Testis (tissue), 3 donors: Measurements from ENCODE around the gene TCN2. TPM values are rescaled to one million over a fixed set of nuclear protein-coding genes. Genes with fewer than 3 reads are reported as not detected.

Experiments
- DNase-seq: peaks from one replicate; pipeline ENCODE4 v3.0.0-alpha.2; 2019
- H3K27ac ChIP-seq, 2 donors: fragments of 200-600 bp; sonication (generic); one replicate each; pipeline ENCODE4 v1.5.1; 2019
- H3K27me3 ChIP-seq: fragments of 200-600 bp; sonication (generic); one replicate; pipeline ENCODE4 v1.5.1; 2019
- H3K36me3 ChIP-seq: fragments of 200-600 bp; sonication (generic); one replicate; pipeline ENCODE4 v1.5.1; 2017; ENCODE audit warnings: low read depth; ENCODE audit errors: missing control alignments
- H3K4me1 ChIP-seq: fragments of 200-600 bp; sonication (generic); one replicate; pipeline ENCODE4 v1.5.1; 2019
- H3K4me3 ChIP-seq, 2 donors: fragments of 200-600 bp; sonication (generic); one replicate each; pipeline ENCODE4 v1.5.1; 2017 to 2019
- H3K9me3 ChIP-seq: fragments of 200-600 bp; sonication (generic); one replicate; pipeline ENCODE4 v1.5.1; 2017
- CTCF ChIP-seq, 3 experiments: fragments of 450-650 bp in 2 of 3; fragments of 200-600 bp in 1 of 3; sonication (generic) in 1 of 3; IDR thresholded peaks; one replicate each; pipeline ENCODE4 v1.5.1; 2016 to 2019; ENCODE audit warnings: antibody characterized with exemption in 3 of 3, mild to moderate bottlenecking in 2 of 3, moderate library complexity in 1 of 3
- POLR2A ChIP-seq: fragments of 450-650 bp; IDR thresholded peaks from one replicate; pipeline ENCODE4 v1.6.1; 2017; ENCODE audit warnings: antibody characterized with exemption, mild to moderate bottlenecking, moderate library complexity
- WGBS, 2 donors: methylation state at CpG; one replicate each; pipeline ENCODE4 v1.1.5; 2018; 5-methylcytosine and 5-hydroxymethylcytosine counted together
- intact Hi-C: fragments of 100-400 bp; cut with DNase I; formaldehyde crosslinking; loops from one replicate; pipeline ENCODE4 v1.15.1; 2023; ENCODE audit warnings: low total_unique reads
- polyA plus RNA-seq: library from polyadenylated mRNA; stranded (reverse); fragments of 350-450 nt; fragmentation: Illumina TruSeq; extraction: RNeasy Lipid Tissue Mini Kit (QIAGEN cat#74804); gene quantifications from one replicate; pipeline ENCODE4 v1.2.3, GENCODE V29; 2014; ENCODE audit warnings: low read depth, low replicate concordance; ENCODE audit not compliant: insufficient read depth
- total RNA-seq, 2 donors: library from RNA; depleted of rRNA; stranded (reverse); fragments of >200 nt; gene quantifications; one replicate each; pipeline ENCODE4 v1.2.3, GENCODE V29; 2016

The TCN2 gene
- total and polyA plus RNA-seq, 3 donors from 2014 or later, result 30.5 to 40.7 (median 40.6) TPM

DNA sequence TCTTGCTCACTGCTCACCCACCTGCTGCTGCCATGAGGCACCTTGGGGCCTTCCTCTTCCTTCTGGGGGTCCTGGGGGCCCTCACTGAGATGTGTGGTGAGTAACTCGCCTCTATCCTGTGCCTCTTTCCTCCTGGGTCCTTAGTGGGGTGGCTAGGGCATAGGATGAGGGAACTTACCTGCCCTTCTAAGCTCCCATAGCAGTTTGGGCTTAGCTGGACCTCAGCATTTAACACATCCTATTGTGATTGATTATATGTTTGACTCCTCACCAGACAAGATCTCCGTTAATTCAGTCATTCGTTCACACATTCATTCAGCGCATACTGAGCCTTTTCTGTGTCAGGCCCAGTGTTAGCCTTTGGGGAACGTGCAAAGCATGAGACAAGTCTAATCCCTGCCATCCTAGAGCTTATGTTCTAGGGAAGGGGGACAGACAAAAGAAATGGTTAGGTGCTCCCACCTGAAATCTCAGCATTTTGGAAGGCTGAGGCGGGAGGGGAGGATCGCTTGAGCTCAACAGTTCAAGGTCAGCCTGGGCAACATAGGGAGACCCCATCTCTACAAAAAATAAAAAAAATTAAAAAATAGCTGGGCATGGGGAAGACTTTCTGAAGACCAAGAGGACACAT is 441 bp downstream of the TCN2 start:
- DNase-seq, result no peak
- peak overlapping the region; percentile 45 to 63 for H3K4me3 ChIP-seq
- no peaks in the 10 kb centered on the region for H3K4me1 ChIP-seq
- no peaks in the 10 kb centered on the region for H3K27me3 ChIP-seq
- WGBS, 2 donors, result 80 to 82% methylated on average over 7 of the region's 7 CpGs
- intact Hi-C loops, result no loop called here
- peak overlapping the region; percentile 56 to 70 for H3K27ac ChIP-seq
- no peaks in the 10 kb centered on the region for H3K36me3 ChIP-seq
- H3K9me3 ChIP-seq, result no peaks in the 10 kb centered on the region
- TF ChIP-seq POLR2A (no peak), CTCF (IDR thresholded peaks at IDR 0.05) (no peak)

DNA sequence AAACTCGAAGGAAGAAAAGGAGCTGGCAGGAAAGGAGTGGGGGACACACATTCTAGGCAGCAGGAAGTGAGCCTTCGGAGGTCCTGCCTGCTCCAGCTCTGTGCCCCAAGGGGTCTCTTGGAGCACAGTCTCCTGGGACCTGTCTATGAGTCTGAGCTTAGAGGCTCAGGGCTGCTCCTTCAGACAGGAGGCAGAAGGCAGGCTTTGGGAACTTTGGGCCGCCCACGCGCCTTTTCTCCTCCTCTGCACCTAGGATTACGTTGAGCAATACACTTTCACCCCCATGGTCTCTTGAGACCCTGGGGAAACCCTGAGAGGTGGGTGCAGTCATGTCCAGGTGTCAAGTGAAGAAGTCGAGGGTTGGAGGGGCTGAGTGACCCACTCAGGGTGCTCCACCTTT is 965 bp downstream of the TCN2 start:
- H3K4me3 ChIP-seq, result no peak overlapping the region
- no peaks in the 10 kb centered on the region for H3K9me3 ChIP-seq
- H3K36me3 ChIP-seq, result no peaks in the 10 kb centered on the region
- TF ChIP-seq POLR2A, result no peak
- no peak for TF ChIP-seq CTCF (IDR thresholded peaks at IDR 0.05)
- no peak for DNase-seq
- intact Hi-C loops, result no loop called here
- no peaks in the 10 kb centered on the region for H3K27me3 ChIP-seq
- H3K4me1 ChIP-seq, result no peaks in the 10 kb centered on the region
- 63 to 83% methylated on average over 3 to 7 of the region's 7 CpGs for WGBS, 2 donors
- H3K27ac ChIP-seq, result no peak overlapping the region

DNA sequence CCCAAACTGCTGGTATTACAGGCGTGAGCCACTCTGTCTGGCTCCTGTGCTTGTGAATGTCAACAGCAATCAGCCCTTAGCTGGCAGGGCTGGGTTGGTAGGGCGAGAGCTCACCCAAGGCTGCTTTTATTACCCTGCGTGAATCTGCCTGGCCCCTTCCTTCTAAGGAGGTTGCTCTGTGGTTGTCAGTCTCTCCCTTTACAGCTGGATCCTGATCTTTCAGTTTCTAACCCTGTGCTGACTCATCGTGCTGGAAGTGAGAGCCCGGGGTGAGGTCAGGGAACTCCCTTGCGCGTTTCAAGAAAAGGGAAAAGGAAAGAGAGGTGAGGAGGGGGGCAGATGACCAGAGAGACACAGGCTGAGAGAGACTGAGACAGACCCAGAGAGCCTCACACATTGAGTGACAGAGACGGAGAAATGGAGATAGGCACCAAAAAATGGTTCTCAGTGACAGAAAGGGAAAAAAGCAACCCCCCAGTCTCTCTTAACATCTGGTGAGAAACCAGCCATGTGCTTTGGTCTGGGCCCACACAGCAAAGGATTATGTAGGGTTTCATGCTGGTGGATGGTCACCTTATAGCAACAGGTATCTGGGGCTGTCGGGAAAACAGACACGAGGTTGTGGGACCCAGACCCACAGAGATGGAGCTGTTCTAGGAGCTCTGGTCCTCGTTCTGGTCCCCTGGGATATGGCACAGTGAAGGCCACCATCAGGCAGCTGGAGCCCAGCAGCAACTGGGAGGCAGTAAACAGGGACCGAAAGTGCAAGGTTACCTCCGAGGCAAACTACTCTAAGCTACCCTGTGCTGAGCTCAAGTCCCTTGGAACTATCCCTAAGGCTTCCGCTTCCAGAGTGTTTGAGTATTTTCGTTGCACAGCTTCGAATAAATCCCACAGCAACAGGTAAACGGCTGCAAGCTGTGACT is 2.5 kb downstream of the TCN2 start:
- peak; percentile 30 for DNase-seq
- Histone ChIP-seq H3K27ac (peak overlapping the region in 1 of 2 donors; percentile 25), H3K36me3 (no peaks in the 10 kb centered on the region), H3K27me3 (no peaks in the 10 kb centered on the region), H3K4me1 (no peaks in the 10 kb centered on the region), H3K9me3 (no peaks in the 10 kb centered on the region), H3K4me3 (no peak overlapping the region)
- WGBS, 2 donors, result 68 to 69% methylated on average over 15 to 17 of the region's 17 CpGs
- TF ChIP-seq POLR2A (no peak), CTCF (IDR thresholded peaks at IDR 0.05) (no peak)
- intact Hi-C loops, result no loop called here

- Histone ChIP-seq H3K4me1 (no peaks in the 10 kb centered on the region), H3K4me3 (no peak overlapping the region), H3K36me3 (no peaks in the 10 kb centered on the region)
These were observed 3.3 kb downstream of the TCN2 start for GRCh38 chr22:30610299-30610698.

More at GRCh38 chr22:30610299-30610698, 3.3 kb downstream of the TCN2 start:
- intact Hi-C loops, result no loop called here
- no peak for TF ChIP-seq POLR2A
- TF ChIP-seq CTCF (IDR thresholded peaks at IDR 0.05), result no peak
- 82 to 89% methylated on average over 7 of the region's 7 CpGs for WGBS, 2 donors
- Histone ChIP-seq H3K9me3 (no peaks in the 10 kb centered on the region), H3K27me3 (no peaks in the 10 kb centered on the region), H3K27ac (no peak overlapping the region)
- DNase-seq, result peak; percentile 38
